ENCODE measurements around the gene MRPL42.

GRCh38 chr12:93466625-93467350, 526 bp upstream of the MRPL42 start:
- TF ChIP-seq CTCF (IDR thresholded peaks at IDR 0.05) (no peak), EZH2 (IDR thresholded peaks at IDR 0.05; ENCODE audit: borderline replicate concordance, insufficient read depth, low read depth, low read length, poor library complexity, severe bottlenecking) (no peak)
